Neuronal stem cell (in vitro differentiated cells): ENCODE measurements around the gene HRH3.

Experiments used
- DNase-seq: peaks from one replicate; pipeline ENCODE4 v3.0.0-alpha.2; 2013; ENCODE audit warnings: low spot score
- H2AFZ ChIP-seq: one replicate; pipeline ENCODE4 v1.6.1; 2013; ENCODE audit warnings: mild to moderate bottlenecking, low read length, inconsistent platforms
- H2AK5ac ChIP-seq: 2 replicates; pipeline ENCODE4 v1.6.1; 2013; ENCODE audit warnings: low read depth, mild to moderate bottlenecking, inconsistent platforms, low read length, moderate library complexity, mixed read lengths
- H2BK120ac ChIP-seq: 2 replicates; pipeline ENCODE4 v1.6.1; 2013; ENCODE audit warnings: low read depth, mild to moderate bottlenecking, inconsistent platforms, low read length, moderate library complexity, mixed read lengths
- H2BK12ac ChIP-seq: one replicate; pipeline ENCODE4 v1.6.1; 2013; ENCODE audit warnings: low read length, inconsistent platforms
- H2BK15ac ChIP-seq: 2 replicates; pipeline ENCODE4 v1.6.1; 2013; ENCODE audit warnings: mild to moderate bottlenecking, low read length, inconsistent platforms, mixed read lengths
- H2BK5ac ChIP-seq: one replicate; pipeline ENCODE4 v1.6.1; 2013; ENCODE audit warnings: inconsistent platforms, mild to moderate bottlenecking, low read length, moderate library complexity
- H3K14ac ChIP-seq: one replicate; pipeline ENCODE4 v1.6.1; 2013; ENCODE audit warnings: low read length, inconsistent platforms
- H3K18ac ChIP-seq: 2 replicates; pipeline ENCODE4 v1.6.1; 2013; ENCODE audit warnings: low read length, inconsistent platforms
- H3K23ac ChIP-seq: 2 replicates; pipeline ENCODE4 v1.6.1; 2013; ENCODE audit warnings: low read depth, mild to moderate bottlenecking, mixed read lengths, low read length, inconsistent platforms; ENCODE audit not compliant: poor library complexity
- H3K27ac ChIP-seq: replicated peaks from 3 replicates; pipeline ENCODE4 v1.5.1; 2013; ENCODE audit warnings: low read length, inconsistent platforms
- H3K27me3 ChIP-seq, 3 experiments: 2 replicates each; pipeline ENCODE4 v1.6.1; 2013; ENCODE audit warnings: low read length in 3 of 3, mild to moderate bottlenecking in 2 of 3, inconsistent platforms in 1 of 3, low read depth in 1 of 3, mixed read lengths in 1 of 3, moderate library complexity in 1 of 3; ENCODE audit not compliant: control insufficient read depth in 3 of 3, insufficient read depth in 3 of 3
- H3K36me3 ChIP-seq, 2 donors: replicated peaks in 1 of 2; 2 replicates each; pipeline ENCODE4 v1.6.1; 2013; ENCODE audit warnings: low read length in 2 of 2; ENCODE audit not compliant: control insufficient read depth in 2 of 2, insufficient read depth in 2 of 2
- H3K4ac ChIP-seq: 2 replicates; pipeline ENCODE4 v1.6.1; 2013; ENCODE audit warnings: inconsistent platforms, mild to moderate bottlenecking, low read length, moderate library complexity
- H3K4me1 ChIP-seq, 2 donors: 1 replicate in 1 of 2; 2 replicates in 1 of 2; pipeline ENCODE4 v1.6.1; 2013; ENCODE audit warnings: low read length in 2 of 2, low read depth in 1 of 2; ENCODE audit not compliant: control insufficient read depth in 2 of 2, insufficient read depth in 1 of 2
- H3K4me2 ChIP-seq: one replicate; pipeline ENCODE4 v1.6.1; 2013; ENCODE audit warnings: mild to moderate bottlenecking, low read length, inconsistent platforms; ENCODE audit not compliant: insufficient read depth, poor library complexity, severe bottlenecking
- H3K4me3 ChIP-seq, 2 donors: 2 replicates each; pipeline ENCODE4 v1.5.1; 2013; ENCODE audit warnings: low read length in 2 of 2, mild to moderate bottlenecking in 2 of 2, inconsistent platforms in 1 of 2, moderate library complexity in 1 of 2
- H3K79me1 ChIP-seq: one replicate; pipeline ENCODE4 v1.6.1; 2013; ENCODE audit warnings: low read depth, mild to moderate bottlenecking, inconsistent platforms, low read length, moderate library complexity
- H3K9ac ChIP-seq: one replicate; pipeline ENCODE4 v1.6.1; 2013; ENCODE audit warnings: mild to moderate bottlenecking, low read depth, low read length, inconsistent platforms; ENCODE audit not compliant: poor library complexity
- H3K9me3 ChIP-seq, 2 donors: replicated peaks in 1 of 2; 2 replicates each; pipeline versions ENCODE3 to v1.6.1; 2013; ENCODE audit warnings: low read length in 2 of 2, mild to moderate bottlenecking in 2 of 2, inconsistent platforms in 1 of 2, low read depth in 1 of 2, mixed read lengths in 1 of 2, moderate library complexity in 1 of 2; ENCODE audit not compliant: control insufficient read depth in 2 of 2, insufficient read depth in 1 of 2
- H4K8ac ChIP-seq: one replicate; pipeline ENCODE4 v1.6.1; 2013; ENCODE audit warnings: low read depth, mild to moderate bottlenecking, inconsistent platforms, low read length, moderate library complexity
- H4K91ac ChIP-seq: one replicate; pipeline ENCODE4 v1.6.1; 2013; ENCODE audit warnings: low read length, low read depth, mild to moderate bottlenecking, inconsistent platforms; ENCODE audit not compliant: poor library complexity
- WGBS, 2 donors: extraction: QIAGEN DNeasy Blood & Tissue Kit; methylation state at CpG; one replicate each; pipeline ENCODE4 v1.1.7; 2013; ENCODE audit warnings: missing lambda C conversion rate in 2 of 2, mixed read lengths in 1 of 2; ENCODE audit not compliant: insufficient read length in 2 of 2, insufficient replicate concordance in 1 of 2; ENCODE audit errors: extremely low coverage in 2 of 2; 5-methylcytosine and 5-hydroxymethylcytosine counted together

HRH3 gene

GRCh38 chr20:62174870-62175624 lies 45.0 kb downstream of the HRH3 start:
- Histone ChIP-seq H2BK15ac (no peak overlapping the region), H3K27me3 (no peaks in the 10 kb centered on the region), H3K4ac (no peak overlapping the region), H3K23ac (no peak overlapping the region), H3K4me2 (no peak overlapping the region), H2BK120ac (no peak overlapping the region), H4K91ac (no peak overlapping the region), H2BK5ac (no peak overlapping the region), H3K14ac (no peak overlapping the region), H2AFZ (no peak overlapping the region), H3K4me1 (no peaks in the 10 kb centered on the region), H2BK12ac (no peak overlapping the region), H3K79me1 (peaks cover 3% of the 10 kb centered on the region), H3K36me3 (peaks cover 31 to 73% of the 10 kb centered on the region in 2 donors), H3K27ac (no peak overlapping the region), H3K4me3 (no peak overlapping the region), H4K8ac (no peak overlapping the region), H3K18ac (no peak overlapping the region), H2AK5ac (no peak overlapping the region), H3K9me3 (no peaks in the 10 kb centered on the region), H3K9ac (no peak overlapping the region)
- DNase-seq: no peak
- no CpG with 5 or more reads among the region's 26 CpGs for WGBS, 2 donors

GRCh38 chr20:62174021-62174804 lies 45.9 kb downstream of the HRH3 start:
- Histone ChIP-seq H2AK5ac (no peak overlapping the region), H2BK15ac (no peak overlapping the region), H3K4me2 (no peak overlapping the region), H3K36me3 (peaks cover 30 to 72% of the 10 kb centered on the region in 2 donors), H3K4me3 (no peak overlapping the region), H3K9ac (no peak overlapping the region), H4K91ac (no peak overlapping the region), H2BK12ac (no peak overlapping the region), H3K9me3 (no peaks in the 10 kb centered on the region), H3K4me1 (no peaks in the 10 kb centered on the region), H3K27ac (no peak overlapping the region), H3K27me3 (no peaks in the 10 kb centered on the region), H3K14ac (no peak overlapping the region), H4K8ac (no peak overlapping the region), H2BK5ac (no peak overlapping the region), H3K4ac (no peak overlapping the region), H3K79me1 (peaks cover 3% of the 10 kb centered on the region), H3K18ac (no peak overlapping the region), H2AFZ (no peak overlapping the region), H2BK120ac (no peak overlapping the region), H3K23ac (no peak overlapping the region)
- 100% methylated on average over 1 of the region's 28 CpGs; no CpG with 5 or more reads in 1 of the 2 donors for WGBS, 2 donors
- DNase-seq: no peak

GRCh38 chr20:62172666-62173065 lies 47.4 kb downstream of the HRH3 start:
- H3K27ac ChIP-seq: no peak overlapping the region
- no peak overlapping the region for H3K23ac ChIP-seq
- no peaks in the 10 kb centered on the region for H3K27me3 ChIP-seq
- no peak overlapping the region for H3K14ac ChIP-seq
- H2BK5ac ChIP-seq: no peak overlapping the region
- no peak overlapping the region for H3K4me3 ChIP-seq
- H2AK5ac ChIP-seq: no peak overlapping the region
- no peak for DNase-seq
- H4K91ac ChIP-seq: no peak overlapping the region
- no peak overlapping the region for H3K9ac ChIP-seq
- peaks cover 7% of the 10 kb centered on the region for H3K79me1 ChIP-seq
- no peak overlapping the region for H3K18ac ChIP-seq
- no peak overlapping the region for H2BK12ac ChIP-seq
- H2BK15ac ChIP-seq: no peak overlapping the region
- no peak overlapping the region for H3K4ac ChIP-seq
- H3K4me1 ChIP-seq: no peaks in the 10 kb centered on the region
- peaks cover 35 to 79% of the 10 kb centered on the region in 2 donors for H3K36me3 ChIP-seq
- H2BK120ac ChIP-seq: no peak overlapping the region
- H2AFZ ChIP-seq: no peak overlapping the region
- no peak overlapping the region for H4K8ac ChIP-seq
- WGBS, 2 donors: no CpG with 5 or more reads among the region's 18 CpGs
- H3K9me3 ChIP-seq: no peaks in the 10 kb centered on the region
- H3K4me2 ChIP-seq: no peak overlapping the region

GRCh38 chr20:62171245-62171644 lies 48.8 kb downstream of the HRH3 start:
- Histone ChIP-seq H2AK5ac (no peak overlapping the region), H2BK12ac (no peak overlapping the region), H3K9ac (no peak overlapping the region), H3K18ac (no peak overlapping the region), H3K79me1 (peaks cover 7% of the 10 kb centered on the region), H2BK120ac (no peak overlapping the region), H4K8ac (no peak overlapping the region), H4K91ac (no peak overlapping the region), H2BK15ac (no peak overlapping the region), H3K4me2 (no peak overlapping the region), H2BK5ac (no peak overlapping the region), H3K27ac (no peak overlapping the region), H3K4me1 (no peaks in the 10 kb centered on the region), H2AFZ (no peak overlapping the region), H3K27me3 (no peaks in the 10 kb centered on the region), H3K14ac (no peak overlapping the region), H3K23ac (no peak overlapping the region), H3K9me3 (no peaks in the 10 kb centered on the region), H3K4ac (no peak overlapping the region), H3K4me3 (no peak overlapping the region), H3K36me3 (peaks cover 35 to 73% of the 10 kb centered on the region in 2 donors)
- no peak for DNase-seq
- no CpG with 5 or more reads among the region's 8 CpGs for WGBS, 2 donors
